Lung (tissue), 12 donors: ENCODE measurements around the gene DNAJC8. TPM values are rescaled to one million over a fixed set of nuclear protein-coding genes. Genes with fewer than 3 reads are reported as not detected.
A peak's percentile ranks its signal among the peaks of the same experiment; 100 is the strongest.

Experiments
- ATAC-seq: fragments of 200-7000 bp; cut with Tn5 transposase; one replicate; pipeline ENCODE4 v1.9.1; 2020; ENCODE audit warnings: moderate number of reproducible peaks; ENCODE audit not compliant: insufficient read depth, low FRiP score
- DNase-seq, 3 donors: peaks; one replicate each; pipeline ENCODE4 v3.0.0-alpha.2; 2013 to 2017
- H3K27ac ChIP-seq, 2 donors: one replicate each; pipeline ENCODE4 v1.5.1; 2013; ENCODE audit warnings: mild to moderate bottlenecking in 2 of 2, moderate library complexity in 2 of 2, control low read depth in 1 of 2, inconsistent platforms in 1 of 2, low read depth in 1 of 2, low read length in 1 of 2
- H3K27me3 ChIP-seq, 3 donors: one replicate each; pipeline ENCODE4 v1.5.1; 2013; ENCODE audit warnings: low read length in 2 of 3; ENCODE audit not compliant: control insufficient read depth in 3 of 3, insufficient read depth in 3 of 3
- H3K36me3 ChIP-seq, 4 donors: one replicate each; pipeline ENCODE4 v1.5.1; 2013; ENCODE audit warnings: low read length in 4 of 4, mild to moderate bottlenecking in 1 of 4, moderate library complexity in 1 of 4; ENCODE audit not compliant: control insufficient read depth in 4 of 4, insufficient read depth in 4 of 4
- H3K4me1 ChIP-seq, 5 donors: one replicate each; pipeline ENCODE4 v1.5.1; 2013; ENCODE audit warnings: low read length in 5 of 5, mild to moderate bottlenecking in 2 of 5, moderate library complexity in 1 of 5; ENCODE audit not compliant: control insufficient read depth in 5 of 5, insufficient read depth in 5 of 5
- H3K4me3 ChIP-seq: one replicate; pipeline ENCODE4 v1.5.1; 2013; ENCODE audit warnings: mild to moderate bottlenecking, control low read depth, moderate library complexity
- H3K9ac ChIP-seq, 2 donors: one replicate each; pipeline ENCODE4 v1.5.1; 2013; ENCODE audit warnings: low read length in 2 of 2, control low read depth in 1 of 2; ENCODE audit not compliant: insufficient read depth in 1 of 2
- H3K9me3 ChIP-seq, 4 donors: one replicate each; pipeline ENCODE4 v1.5.1; 2013; ENCODE audit warnings: low read length in 3 of 4, mild to moderate bottlenecking in 1 of 4, moderate library complexity in 1 of 4; ENCODE audit not compliant: control insufficient read depth in 4 of 4, insufficient read depth in 3 of 4
- WGBS, 2 donors: extraction: QIAGEN DNeasy Blood & Tissue Kit; methylation state at CpG; one replicate each; pipeline ENCODE4 v1.1.7; 2013; 5-methylcytosine and 5-hydroxymethylcytosine counted together
- polyA plus RNA-seq, 2 donors: library from polyadenylated mRNA; stranded (reverse); fragments of 200-250 nt; gene quantifications; one replicate each; pipeline ENCODE4 v1.2.1, GENCODE V29; 2013
- total RNA-seq, 2 donors: library from RNA; depleted of rRNA in 1 of 2; stranded (reverse); fragments of >200 nt in 1 of 2; gene quantifications; one replicate each; pipeline ENCODE4 v1.2.1, GENCODE V29; 2014 to 2021
- TF ChIP-seq, protein P1 (sequence below): IDR thresholded peaks from 2 replicates; pipeline ENCODE4 v1.5.1; 2012; ENCODE audit warnings: mild to moderate bottlenecking; ENCODE audit errors: control extremely low read depth, extremely low read depth
- donor health status: control.
- donor health status: control.
- donor health status: Bipolar disorder and iron deficiency.
- donor health status: healthy.
- donor health status: DM: yes; HTN: yes; CAD: no.

DNAJC8 gene
- total and polyA plus RNA-seq, 4 donors, result 38.9 to 84.0 (median 65.8) TPM

DNA sequence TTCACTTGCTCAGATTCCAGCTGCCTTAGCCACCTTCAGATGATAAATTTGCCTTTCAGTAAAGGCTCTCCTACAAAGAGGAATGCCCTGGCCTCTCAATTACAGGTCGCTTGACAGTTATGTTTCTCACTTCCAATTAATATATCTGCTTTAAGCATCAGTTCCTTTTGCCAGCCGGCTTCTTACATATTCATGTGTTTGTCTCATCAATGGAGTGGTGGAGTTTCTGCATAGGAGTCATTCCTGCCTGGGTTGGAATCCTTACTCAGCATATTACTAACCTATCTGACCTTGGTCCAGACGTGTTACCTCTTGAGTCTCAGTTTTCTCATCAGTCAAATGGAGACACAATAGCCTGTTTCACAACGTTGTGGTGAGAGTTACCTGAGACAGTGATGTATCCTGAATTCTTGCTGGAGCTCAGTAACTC, 17.1 kb upstream of the DNAJC8 start:
- Histone ChIP-seq H3K4me1 (peaks cover 0 to 20% (median 4%) of the 10 kb centered on the region in 5 donors), H3K9ac (no peak overlapping the region), H3K36me3 (no peaks in the 10 kb centered on the region), H3K9me3 (no peaks in the 10 kb centered on the region), H3K27ac (peak overlapping the region in 1 of 2 donors; percentile 40), H3K27me3 (no peaks in the 10 kb centered on the region), H3K4me3 (no peak overlapping the region)
- TF ChIP-seq, protein P1, sequence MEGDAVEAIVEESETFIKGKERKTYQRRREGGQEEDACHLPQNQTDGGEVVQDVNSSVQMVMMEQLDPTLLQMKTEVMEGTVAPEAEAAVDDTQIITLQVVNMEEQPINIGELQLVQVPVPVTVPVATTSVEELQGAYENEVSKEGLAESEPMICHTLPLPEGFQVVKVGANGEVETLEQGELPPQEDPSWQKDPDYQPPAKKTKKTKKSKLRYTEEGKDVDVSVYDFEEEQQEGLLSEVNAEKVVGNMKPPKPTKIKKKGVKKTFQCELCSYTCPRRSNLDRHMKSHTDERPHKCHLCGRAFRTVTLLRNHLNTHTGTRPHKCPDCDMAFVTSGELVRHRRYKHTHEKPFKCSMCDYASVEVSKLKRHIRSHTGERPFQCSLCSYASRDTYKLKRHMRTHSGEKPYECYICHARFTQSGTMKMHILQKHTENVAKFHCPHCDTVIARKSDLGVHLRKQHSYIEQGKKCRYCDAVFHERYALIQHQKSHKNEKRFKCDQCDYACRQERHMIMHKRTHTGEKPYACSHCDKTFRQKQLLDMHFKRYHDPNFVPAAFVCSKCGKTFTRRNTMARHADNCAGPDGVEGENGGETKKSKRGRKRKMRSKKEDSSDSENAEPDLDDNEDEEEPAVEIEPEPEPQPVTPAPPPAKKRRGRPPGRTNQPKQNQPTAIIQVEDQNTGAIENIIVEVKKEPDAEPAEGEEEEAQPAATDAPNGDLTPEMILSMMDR, result no peak
- DNase-seq (no peak), ATAC-seq (no peak)
- WGBS, 2 donors, result 49 to 53% methylated on average over 4 of the region's 4 CpGs

DNA sequence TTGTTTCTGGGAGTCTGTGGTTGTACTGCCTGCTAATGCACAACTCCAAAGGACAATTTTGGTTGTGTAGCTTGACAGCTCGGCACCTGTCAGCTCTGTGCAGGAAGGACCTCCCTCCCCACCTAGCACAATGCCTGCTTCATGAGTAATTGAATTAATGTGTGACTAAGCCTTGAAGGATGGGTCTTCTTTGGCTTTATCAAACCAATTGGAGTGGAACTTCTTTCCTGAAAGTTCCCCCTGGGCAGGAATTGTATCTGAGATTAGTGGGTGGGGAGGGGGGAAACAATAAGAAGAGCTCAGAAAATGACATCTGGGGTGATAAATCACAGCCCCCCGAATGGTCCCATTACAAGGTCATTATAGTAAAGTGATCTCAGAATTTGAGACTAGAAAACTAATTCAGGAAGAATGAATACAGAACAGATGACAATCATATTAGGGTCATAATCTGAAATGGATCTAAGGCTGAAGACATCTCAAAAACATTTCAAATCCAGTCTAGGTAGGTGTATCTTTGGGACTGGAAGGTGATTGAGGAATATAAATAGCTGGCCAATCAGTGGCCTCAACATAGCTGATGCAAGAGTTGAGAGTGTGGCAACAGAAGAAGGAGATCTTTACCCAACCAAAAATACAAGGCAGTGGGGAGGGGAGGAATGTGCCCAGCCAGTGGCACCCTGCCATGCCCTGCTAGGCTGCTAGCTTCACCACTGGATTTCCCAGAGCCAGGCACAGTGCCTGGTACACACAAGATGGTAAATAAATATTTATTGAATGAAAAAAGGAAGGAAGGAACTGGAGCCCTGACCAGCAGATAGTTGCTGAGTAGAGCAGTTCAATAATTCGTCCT, 16.4 kb upstream of the DNAJC8 start:
- H3K4me3 ChIP-seq, result no peak overlapping the region
- 18 to 22% methylated on average over 3 of the region's 3 CpGs for WGBS, 2 donors
- ATAC-seq, result no peak
- no peaks in the 10 kb centered on the region for H3K36me3 ChIP-seq
- no peak overlapping the region for H3K9ac ChIP-seq
- no peaks in the 10 kb centered on the region for H3K9me3 ChIP-seq
- no peaks in the 10 kb centered on the region for H3K27me3 ChIP-seq
- TF ChIP-seq, protein P1, result no peak
- no peak for DNase-seq
- peak overlapping the region; percentile 59 to 84 for H3K27ac ChIP-seq
- peaks cover 3 to 20% (median 4%) of the 10 kb centered on the region in 5 donors for H3K4me1 ChIP-seq

DNA sequence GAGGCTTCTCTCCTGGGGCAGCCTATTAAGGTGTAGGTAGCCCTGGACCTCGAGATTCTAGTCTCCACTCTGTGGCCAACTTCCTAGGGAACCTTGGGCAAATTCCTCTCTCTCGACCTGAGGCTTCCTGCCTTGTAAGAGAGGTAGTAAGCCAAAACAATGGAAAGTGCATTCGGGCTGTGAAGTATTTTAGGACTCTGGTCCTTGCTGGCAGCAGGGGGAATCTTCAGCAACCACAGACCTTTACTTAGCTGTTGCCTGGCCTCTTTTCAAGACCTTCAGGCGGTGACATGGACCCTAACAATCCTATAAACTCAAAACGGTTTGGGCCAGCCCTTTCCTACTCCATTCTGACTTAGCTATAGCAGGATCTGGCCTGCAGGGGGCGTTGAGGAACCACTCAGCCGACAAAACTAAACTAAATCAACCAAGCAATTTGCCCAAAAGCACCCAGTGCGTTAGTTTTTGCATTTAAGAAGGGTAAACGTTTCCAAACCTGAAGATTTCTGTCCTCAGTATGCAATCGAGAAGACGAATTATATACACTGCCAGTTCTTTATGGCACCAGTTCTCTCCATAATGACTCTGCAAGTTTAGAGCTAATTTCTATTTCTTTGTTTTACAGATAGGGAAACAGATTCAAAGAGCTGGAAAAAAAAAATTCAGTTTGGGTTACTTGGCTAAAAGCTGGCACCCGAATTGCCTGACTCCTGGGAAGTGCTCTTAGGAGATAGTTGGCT, 15.6 kb upstream of the DNAJC8 start:
- ATAC-seq, result no peak

More for the DNA sequence above, 15.6 kb upstream of the DNAJC8 start:
- H3K4me3 ChIP-seq, result no peak overlapping the region
- peak overlapping the region; percentile 59 to 84 for H3K27ac ChIP-seq
- H3K27me3 ChIP-seq, result no peaks in the 10 kb centered on the region
- WGBS, 2 donors, result 2 to 4% methylated on average over 12 of the region's 12 CpGs
- no peaks in the 10 kb centered on the region for H3K36me3 ChIP-seq
- peak; percentile 82 to 88 (median 86) for DNase-seq
- TF ChIP-seq, protein P1, result peak; percentile 94
- no peaks in the 10 kb centered on the region for H3K9me3 ChIP-seq
- no peak overlapping the region for H3K9ac ChIP-seq
- H3K4me1 ChIP-seq, result peaks cover 3 to 20% (median 8%) of the 10 kb centered on the region in 5 donors
